Kidney (tissue), 14 donors: Measurements from ENCODE around the gene SULF2. TPM values are rescaled to one million over a fixed set of nuclear protein-coding genes. Genes with fewer than 3 reads are reported as not detected.

ENCODE experiments used
- DNase-seq, 5 donors: peaks; one replicate each; pipeline ENCODE4 v3.0.0-alpha.2; 2013 to 2020
- FAIRE-seq: peaks from 2 replicates; lab custom pipeline; 2012; peaks lifted over from hg19 to GRCh38; lab: Jason Lieb, UNC
- H3K27ac ChIP-seq, 2 donors: one replicate each; pipeline ENCODE4 v1.7.0; 2013; ENCODE audit warnings: low read depth in 2 of 2, low read length in 2 of 2, inconsistent platforms in 1 of 2
- H3K27me3 ChIP-seq: one replicate; pipeline ENCODE4 v1.7.1; 2013; ENCODE audit warnings: low read length, inconsistent platforms; ENCODE audit not compliant: control insufficient read depth, insufficient read depth
- H3K36me3 ChIP-seq, 3 donors: one replicate each; pipeline versions ENCODE4 v1.7.0 to v1.7.1; 2013; ENCODE audit warnings: low read length in 3 of 3, control low read depth in 1 of 3, inconsistent platforms in 1 of 3; ENCODE audit not compliant: insufficient read depth in 3 of 3, control insufficient read depth in 2 of 3
- H3K4me1 ChIP-seq, 3 donors: one replicate each; pipeline versions ENCODE4 v1.7.0 to v1.7.1; 2013; ENCODE audit warnings: low read length in 3 of 3, inconsistent platforms in 1 of 3, low read depth in 1 of 3; ENCODE audit not compliant: control insufficient read depth in 2 of 3, insufficient read depth in 2 of 3
- H3K4me3 ChIP-seq, 3 donors: one replicate each; pipeline versions ENCODE4 v1.7.0 to v1.8.1; 2013; ENCODE audit warnings: low read length in 3 of 3, control low read depth in 1 of 3, inconsistent platforms in 1 of 3
- H3K9ac ChIP-seq, 3 donors: one replicate each; pipeline versions ENCODE4 v1.7.0 to v1.7.1; 2013; ENCODE audit warnings: low read length in 3 of 3, control low read depth in 1 of 3, inconsistent platforms in 1 of 3
- H3K9me3 ChIP-seq, 3 donors: one replicate each; pipeline versions ENCODE4 v1.7.0 to v1.7.1; 2013; ENCODE audit warnings: low read length in 3 of 3, control low read depth in 1 of 3, inconsistent platforms in 1 of 3; ENCODE audit not compliant: control insufficient read depth in 2 of 3, insufficient read depth in 1 of 3
- CTCF ChIP-seq: IDR thresholded peaks from 3 replicates; pipeline ENCODE4 v1.5.1; 2012; ENCODE audit warnings: mild to moderate bottlenecking, moderate library complexity, borderline replicate concordance; ENCODE audit not compliant: insufficient read depth; ENCODE audit errors: extremely low read depth
- intact Hi-C: fragments of 100-400 bp; cut with DNase I; formaldehyde crosslinking; loops from one replicate; pipeline ENCODE4 v1.11.1; 2022
- polyA plus RNA-seq: library from polyadenylated mRNA; stranded (reverse); fragments of 350-450 nt; fragmentation: Illumina TruSeq; extraction: RNeasy Lipid Tissue Mini Kit (QIAGEN cat#74804); gene quantifications from one replicate; pipeline ENCODE4 v1.2.3, GENCODE V29; 2014; ENCODE audit warnings: low read depth, low replicate concordance; ENCODE audit not compliant: insufficient read depth
- total RNA-seq: library from RNA; stranded (reverse); fragmentation: NEBNext Ultra II Directional; extraction: Animal tissue kit (Norgen Biotek cat#: 25700); gene quantifications from one replicate; pipeline ENCODE4 v1.2.1, GENCODE V29; 2021
- donor health status: control.
- donor health status: control.
- donor health status: control.
- donor health status: control.
- donor health status: control.
- donor health status: DM: yes; HTN: yes; CAD: no.
- donor health status: Normal renal cell carcinoma (clear cell type).

SULF2 gene
- total and polyA plus RNA-seq, 2 donors from 2014 or later, result 85.1 to 257 TPM

GRCh38 chr20:47802975-47803374, 17.7 kb upstream of the SULF2 start:
- intact Hi-C loops, result no loop called here
- Histone ChIP-seq H3K4me1 (no peaks in the 10 kb centered on the region), H3K27me3 (no peaks in the 10 kb centered on the region), H3K36me3 (no peaks in the 10 kb centered on the region), H3K9me3 (no peaks in the 10 kb centered on the region), H3K27ac (no peak overlapping the region), H3K4me3 (no peak overlapping the region), H3K9ac (no peak overlapping the region)
- no peak for DNase-seq
- no peak for FAIRE-seq
- TF ChIP-seq CTCF, result no peak

- Histone ChIP-seq H3K36me3 (no peaks in the 10 kb centered on the region), H3K9ac (no peak overlapping the region), H3K9me3 (no peaks in the 10 kb centered on the region), H3K27me3 (no peaks in the 10 kb centered on the region), H3K4me3 (no peak overlapping the region), H3K4me1 (no peaks in the 10 kb centered on the region), H3K27ac (no peak overlapping the region)
- intact Hi-C loops, result no loop called here
- FAIRE-seq, result no peak
- no peak for TF ChIP-seq CTCF
- no peak for DNase-seq
Observed at GRCh38 chr20:47802226-47802920, 17.1 kb upstream of the SULF2 start.

GRCh38 chr20:47801759-47802158, 16.5 kb upstream of the SULF2 start:
- H3K27me3 ChIP-seq, result no peaks in the 10 kb centered on the region
- no peak for FAIRE-seq
- H3K4me1 ChIP-seq, result no peaks in the 10 kb centered on the region

More at GRCh38 chr20:47801759-47802158, 16.5 kb upstream of the SULF2 start:
- Histone ChIP-seq H3K27ac (no peak overlapping the region), H3K4me3 (no peak overlapping the region), H3K9ac (no peak overlapping the region), H3K9me3 (no peaks in the 10 kb centered on the region), H3K36me3 (no peaks in the 10 kb centered on the region)
- no peak for TF ChIP-seq CTCF
- intact Hi-C loops, result no loop called here
- DNase-seq, result no peak
